GM18498 (cell line): ENCODE results near the gene GDF2.

ENCODE experiments used
- ATAC-seq: cut with Tn5 transposase; IDR thresholded peaks from one replicate; pipeline ENCODE4 v1.9.1; 2021; ENCODE audit warnings: mild to moderate bottlenecking, moderate library complexity; ENCODE audit not compliant: unreplicated experiment

GDF2 gene

GRCh38 chr10:47350671-47351640, 28.7 kb downstream of the GDF2 start:
- no peak for ATAC-seq

- ATAC-seq, result no peak
Observed at GRCh38 chr10:47351899-47352815, 29.9 kb downstream of the GDF2 start.

- ATAC-seq, result no peak
Observed at GRCh38 chr10:47353351-47353750, 31.1 kb downstream of the GDF2 start.

- ATAC-seq, result no peak
Observed at GRCh38 chr10:47354165-47354564, 31.9 kb downstream of the GDF2 start.

- ATAC-seq, result no peak
Observed at GRCh38 chr10:47354900-47355299, 32.6 kb downstream of the GDF2 start.

GRCh38 chr10:47356708-47357107, 34.5 kb downstream of the GDF2 start:
- no peak for ATAC-seq

GRCh38 chr10:47357131-47357582, 34.9 kb downstream of the GDF2 start:
- ATAC-seq, result no peak

- no peak for ATAC-seq
Observed at GRCh38 chr10:47357911-47358310, 35.7 kb downstream of the GDF2 start.

- ATAC-seq, result no peak
Observed at GRCh38 chr10:47358457-47358856, 36.2 kb downstream of the GDF2 start.

GRCh38 chr10:47359101-47359500, 36.8 kb downstream of the GDF2 start:
- no peak for ATAC-seq

- no peak for ATAC-seq
Observed at GRCh38 chr10:47359626-47360418, 37.6 kb downstream of the GDF2 start.

- no peak for ATAC-seq
Observed at GRCh38 chr10:47360419-47361040, 38.3 kb downstream of the GDF2 start.

- ATAC-seq, result no peak
Observed at GRCh38 chr10:47361293-47361692, 39.0 kb downstream of the GDF2 start.

GRCh38 chr10:47362199-47362598, 39.9 kb downstream of the GDF2 start:
- no peak for ATAC-seq

GRCh38 chr10:47363781-47364180, 41.5 kb downstream of the GDF2 start:
- no peak for ATAC-seq

- no peak for ATAC-seq
Observed at GRCh38 chr10:47364366-47364765, 42.1 kb downstream of the GDF2 start.

- ATAC-seq, result no peak
Observed at GRCh38 chr10:47364911-47365310, 42.7 kb downstream of the GDF2 start.

- no peak for ATAC-seq
Observed at GRCh38 chr10:47365431-47366180, 43.4 kb downstream of the GDF2 start.

- no peak for ATAC-seq
Observed at GRCh38 chr10:47366181-47366631, 44.0 kb downstream of the GDF2 start.
